Nephron progenitor cell (in vitro differentiated cells): ENCODE measurements around the gene SLC35F1.

Experiments used
- DNase-seq: peaks from one replicate; pipeline ENCODE4 v3.0.0; 2021
- H3K27ac Mint-ChIP-seq: 2 replicates; pipeline ENCODE4 v1.8.0; 2021; ENCODE audit warnings: mild to moderate bottlenecking, moderate library complexity, mixed read lengths
- H3K27me3 Mint-ChIP-seq: 2 replicates; pipeline ENCODE4 v1.8.0; 2021; ENCODE audit warnings: mild to moderate bottlenecking, low read depth, mixed read lengths; ENCODE audit not compliant: poor library complexity
- H3K36me3 Mint-ChIP-seq: 2 replicates; pipeline ENCODE4 v1.8.0; 2021; ENCODE audit warnings: low read depth, mixed read lengths
- H3K4me1 Mint-ChIP-seq: 2 replicates; pipeline ENCODE4 v1.8.0; 2021; ENCODE audit warnings: mixed read lengths
- H3K4me3 Mint-ChIP-seq: 2 replicates; pipeline ENCODE4 v1.8.0; 2021; ENCODE audit warnings: mild to moderate bottlenecking, moderate library complexity, mixed read lengths
- H3K9me3 Mint-ChIP-seq: 2 replicates; pipeline ENCODE4 v1.8.0; 2021; ENCODE audit warnings: mild to moderate bottlenecking, moderate library complexity, mixed read lengths
- TF ChIP-seq, protein P1 (sequence below): fragments of 200-600 bp; sonication (generic); IDR thresholded peaks from 2 replicates; pipeline ENCODE4 v1.5.0; 2021; ENCODE audit warnings: antibody characterized with exemption

Gene SLC35F1

DNA sequence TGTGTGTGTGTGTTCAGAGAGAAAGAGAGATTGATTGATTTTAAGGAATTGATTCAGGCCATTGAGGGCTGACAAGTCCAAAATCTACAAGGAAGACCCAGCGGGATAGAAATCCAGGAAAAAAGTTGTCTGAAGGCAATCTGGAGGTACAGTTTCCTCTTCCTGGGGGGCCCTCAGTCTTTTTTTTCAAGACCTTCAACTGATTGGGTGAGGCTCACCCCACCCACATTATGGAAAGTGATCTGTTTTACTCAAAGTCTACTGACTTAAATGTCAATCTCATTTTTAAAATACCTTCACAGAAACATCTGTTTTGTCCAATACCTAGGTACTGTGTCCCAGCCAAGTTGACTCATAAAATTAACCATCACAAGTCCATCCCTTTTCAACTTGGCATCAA, 398.0 kb downstream of the SLC35F1 start:
- H3K36me3 Mint-ChIP-seq, result no peaks in the 10 kb centered on the region
- no peak overlapping the region for H3K27ac Mint-ChIP-seq
- H3K4me1 Mint-ChIP-seq, result peaks cover 8% of the 10 kb centered on the region
- TF ChIP-seq, protein P1, sequence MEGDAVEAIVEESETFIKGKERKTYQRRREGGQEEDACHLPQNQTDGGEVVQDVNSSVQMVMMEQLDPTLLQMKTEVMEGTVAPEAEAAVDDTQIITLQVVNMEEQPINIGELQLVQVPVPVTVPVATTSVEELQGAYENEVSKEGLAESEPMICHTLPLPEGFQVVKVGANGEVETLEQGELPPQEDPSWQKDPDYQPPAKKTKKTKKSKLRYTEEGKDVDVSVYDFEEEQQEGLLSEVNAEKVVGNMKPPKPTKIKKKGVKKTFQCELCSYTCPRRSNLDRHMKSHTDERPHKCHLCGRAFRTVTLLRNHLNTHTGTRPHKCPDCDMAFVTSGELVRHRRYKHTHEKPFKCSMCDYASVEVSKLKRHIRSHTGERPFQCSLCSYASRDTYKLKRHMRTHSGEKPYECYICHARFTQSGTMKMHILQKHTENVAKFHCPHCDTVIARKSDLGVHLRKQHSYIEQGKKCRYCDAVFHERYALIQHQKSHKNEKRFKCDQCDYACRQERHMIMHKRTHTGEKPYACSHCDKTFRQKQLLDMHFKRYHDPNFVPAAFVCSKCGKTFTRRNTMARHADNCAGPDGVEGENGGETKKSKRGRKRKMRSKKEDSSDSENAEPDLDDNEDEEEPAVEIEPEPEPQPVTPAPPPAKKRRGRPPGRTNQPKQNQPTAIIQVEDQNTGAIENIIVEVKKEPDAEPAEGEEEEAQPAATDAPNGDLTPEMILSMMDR, result no peak
- H3K9me3 Mint-ChIP-seq, result no peaks in the 10 kb centered on the region
- no peak for DNase-seq
- H3K27me3 Mint-ChIP-seq, result no peaks in the 10 kb centered on the region
- no peak overlapping the region for H3K4me3 Mint-ChIP-seq

DNA sequence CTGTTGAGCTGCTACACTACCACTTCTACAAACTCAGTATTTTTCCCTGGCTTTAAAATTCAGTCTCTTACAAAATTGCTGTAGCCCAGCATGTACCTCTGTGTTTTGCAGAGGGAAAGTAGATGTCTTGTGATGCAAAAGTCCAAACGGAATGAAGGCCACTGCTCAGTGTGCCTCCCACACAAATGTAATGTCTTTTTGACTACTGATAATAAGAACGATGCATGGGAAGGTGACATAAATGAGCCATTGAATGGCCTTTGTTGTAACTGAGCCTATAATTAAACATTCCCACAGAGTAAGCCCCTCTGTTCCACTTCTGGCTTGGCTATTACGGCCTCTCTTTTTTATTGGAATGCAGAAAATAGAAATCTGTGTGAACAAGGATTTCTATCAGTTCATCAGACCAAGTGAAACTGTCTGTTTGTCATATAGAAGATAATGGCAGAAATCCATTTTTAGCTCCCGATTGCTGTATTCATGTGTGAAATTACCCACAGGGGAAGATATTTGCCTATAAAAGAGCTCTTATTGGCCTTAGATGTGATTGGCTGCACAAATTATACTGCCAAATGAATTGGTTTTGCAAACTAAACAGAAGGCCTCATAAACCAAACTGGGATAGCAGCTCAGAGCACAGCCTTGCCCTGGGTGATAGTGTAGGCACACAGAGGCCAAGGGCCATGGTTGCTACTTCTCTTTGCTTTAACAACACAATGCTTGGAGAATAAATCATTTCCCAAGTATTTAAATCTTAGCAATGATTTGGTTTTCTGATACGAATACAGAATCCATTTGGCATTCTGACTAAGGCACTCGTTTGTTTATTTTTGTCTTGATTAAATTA, 399.6 kb downstream of the SLC35F1 start:
- no peak for DNase-seq
- Mint-ChIP-seq H3K36me3 (no peaks in the 10 kb centered on the region), H3K4me1 (peaks cover 8% of the 10 kb centered on the region), H3K4me3 (no peak overlapping the region), H3K27me3 (no peaks in the 10 kb centered on the region), H3K27ac (peak overlapping the region; percentile 89), H3K9me3 (no peaks in the 10 kb centered on the region)
- TF ChIP-seq, protein P1, result no peak

DNA sequence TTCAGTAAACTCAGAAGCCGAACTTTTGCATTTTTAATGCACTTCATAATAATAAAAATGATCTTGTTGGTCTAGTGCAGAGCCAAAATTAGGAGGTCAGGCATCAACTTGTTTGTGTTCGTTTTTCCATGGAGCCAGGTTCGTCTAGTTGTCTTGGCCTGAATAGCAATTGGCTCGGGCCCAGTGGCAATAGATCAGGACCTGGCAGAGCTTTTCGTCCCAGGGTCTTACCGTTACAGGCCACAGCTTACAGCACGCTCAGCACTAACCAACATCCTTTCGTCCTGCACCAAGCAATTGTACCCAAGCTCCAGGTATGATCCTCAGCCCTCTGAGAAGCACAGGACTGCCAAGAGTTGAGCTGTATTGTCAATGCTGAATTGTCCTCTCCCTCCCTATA, 400.5 kb downstream of the SLC35F1 start:
- Mint-ChIP-seq H3K27ac (no peak overlapping the region), H3K27me3 (no peaks in the 10 kb centered on the region), H3K9me3 (no peaks in the 10 kb centered on the region), H3K36me3 (no peaks in the 10 kb centered on the region), H3K4me1 (peaks cover 8% of the 10 kb centered on the region), H3K4me3 (no peak overlapping the region)
- TF ChIP-seq, protein P1, result no peak
- DNase-seq, result no peak

DNA sequence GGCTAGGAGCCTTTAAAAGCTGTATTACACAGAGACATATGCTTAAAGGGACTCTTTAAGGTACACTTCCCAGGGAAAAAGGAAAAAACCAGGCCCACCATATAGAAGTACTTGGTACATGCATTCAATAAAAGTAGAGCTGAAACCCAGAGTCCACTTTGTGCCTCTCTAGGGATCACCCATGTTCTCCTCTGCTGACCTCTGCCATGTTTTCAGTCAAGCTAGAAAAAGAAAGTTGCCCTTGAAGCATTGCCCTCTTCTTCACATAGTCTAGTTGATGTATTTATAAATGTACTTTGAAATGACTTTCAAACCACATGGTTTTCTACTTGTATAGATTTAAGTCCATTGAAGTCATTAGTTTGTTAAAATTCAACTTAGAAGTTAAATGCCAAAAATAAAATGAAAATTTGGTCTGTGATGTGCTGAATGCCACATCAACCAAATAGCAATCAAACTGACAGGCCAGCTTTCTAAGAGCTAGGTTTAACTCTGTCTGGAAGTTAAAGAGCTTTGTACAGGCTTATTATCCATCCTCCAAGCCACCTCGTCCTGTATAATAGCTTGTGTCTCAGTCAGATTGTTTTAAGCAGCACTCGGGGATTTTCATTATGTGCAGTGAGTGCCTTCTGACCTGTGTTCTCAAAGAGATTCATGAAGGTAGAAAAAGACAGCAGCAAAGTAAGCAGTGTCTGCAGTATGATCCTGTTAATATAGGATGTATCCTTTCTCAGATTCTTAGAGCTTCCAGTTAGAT, 402.5 kb downstream of the SLC35F1 start:
- Mint-ChIP-seq H3K36me3 (no peaks in the 10 kb centered on the region), H3K27me3 (no peaks in the 10 kb centered on the region)
- TF ChIP-seq, protein P1, result no peak

DNA sequence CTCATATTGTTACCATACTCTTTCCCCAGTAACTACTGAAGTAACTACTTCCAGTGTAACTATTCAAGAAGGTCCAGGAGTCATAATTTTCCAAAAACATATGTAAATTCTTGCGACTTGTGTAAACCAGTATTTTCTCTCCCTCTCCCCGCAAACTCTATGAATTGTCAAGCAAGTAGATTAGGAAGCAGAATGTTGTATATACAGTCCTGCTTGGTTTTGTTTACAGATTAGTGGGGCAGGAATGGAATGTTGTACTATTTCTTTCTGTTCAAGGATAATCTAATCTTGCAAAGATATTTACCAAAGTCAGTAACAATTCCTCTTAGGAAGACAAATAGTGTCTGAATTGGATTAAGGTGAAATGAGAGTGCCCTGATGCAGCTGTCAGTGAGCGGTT, 406.1 kb downstream of the SLC35F1 start:
- H3K27ac Mint-ChIP-seq, result no peak overlapping the region
- DNase-seq, result no peak
- H3K36me3 Mint-ChIP-seq, result no peaks in the 10 kb centered on the region
- TF ChIP-seq, protein P1, result no peak
- no peak overlapping the region for H3K4me3 Mint-ChIP-seq
- peaks cover 9% of the 10 kb centered on the region for H3K4me1 Mint-ChIP-seq
- no peaks in the 10 kb centered on the region for H3K27me3 Mint-ChIP-seq
- H3K9me3 Mint-ChIP-seq, result no peaks in the 10 kb centered on the region

More for the DNA sequence above, 402.5 kb downstream of the SLC35F1 start:
- no peak overlapping the region for H3K27ac Mint-ChIP-seq
- no peaks in the 10 kb centered on the region for H3K9me3 Mint-ChIP-seq
- H3K4me3 Mint-ChIP-seq, result no peak overlapping the region
- peaks cover 8% of the 10 kb centered on the region for H3K4me1 Mint-ChIP-seq
- no peak for DNase-seq
